AG04449 (cell line): ENCODE measurements around the gene CHD2.

Source experiments
- CTCF ChIA-PET: fragments of 350-600 bp; formaldehyde crosslinking; extraction: SDS; loops from one replicate; lab custom pipeline; 2021; ENCODE audit warnings: antibody characterized with exemption; lab: Yijun Ruan, JAX
- POLR2A ChIA-PET: fragments of 400-600, 350-600 bp; formaldehyde crosslinking; extraction: SDS; loops from one replicate; lab custom pipeline; 2020; ENCODE audit warnings: antibody characterized with exemption, inconsistent platforms; lab: Yijun Ruan, JAX
- DNase-seq: peaks from one replicate; pipeline ENCODE4 v3.0.0-alpha.2; 2010; ENCODE audit warnings: low read depth, low spot score
- H3K4me3 ChIP-seq: 2 replicates; pipeline ENCODE4 v1.5.1; 2011; ENCODE audit warnings: low read depth, mild to moderate bottlenecking, control low read depth, low read length
- CTCF ChIP-seq: IDR thresholded peaks from one replicate; pipeline ENCODE4 v1.5.1; 2011; ENCODE audit warnings: mild to moderate bottlenecking, moderate library complexity, low read length, control low read depth, inconsistent platforms; ENCODE audit not compliant: insufficient read depth; ENCODE audit errors: missing control alignments

CHD2 gene

GRCh38 chr15:92922418-92923002, 22.4 kb downstream of the CHD2 start:
- ChIA-PET POLR2A (interaction anchor here (0.7 to 2.0 kb wide), 2 partner anchors 8 to 19 kb away, joined by 3 to 10 read pairs; no protein-coding TSS in a partner anchor), CTCF (interaction anchor here (0.6 to 11.8 kb wide), 4 partner anchors 10 to 126 kb away, joined by 3 to 96 read pairs (median 4); no protein-coding TSS in a partner anchor)
- TF ChIP-seq CTCF: no peak
- no peak for DNase-seq
- H3K4me3 ChIP-seq: no peak overlapping the region

GRCh38 chr15:92924216-92924615, 24.1 kb downstream of the CHD2 start:
- POLR2A ChIA-PET: interaction anchor here (0.7 to 1.0 kb wide), 2 partner anchors 17 to 68 kb away, joined by 3 read pairs; no protein-coding TSS in a partner anchor

GRCh38 chr15:92925454-92925853, 25.3 kb downstream of the CHD2 start:
- no peak overlapping the region for H3K4me3 ChIP-seq
- no peak for DNase-seq
- no peak for TF ChIP-seq CTCF
- ChIA-PET POLR2A (no interaction called here), CTCF (interaction anchor here (0.8 to 11.8 kb wide), 7 partner anchors 10 to 129 kb away, joined by 3 to 96 read pairs (median 6); partner anchors contain the start of gene CHD2)

More at GRCh38 chr15:92924216-92924615, 24.1 kb downstream of the CHD2 start:
- no peak for DNase-seq
- CTCF ChIA-PET: interaction anchor here (1.3 to 11.8 kb wide), 6 partner anchors 8 to 127 kb away, joined by 3 to 96 read pairs (median 6); no protein-coding TSS in a partner anchor
- H3K4me3 ChIP-seq: no peak overlapping the region
- TF ChIP-seq CTCF: no peak

GRCh38 chr15:92928225-92928750, 28.2 kb downstream of the CHD2 start:
- ChIA-PET POLR2A (interaction anchor here (0.6 kb wide), 1 partner anchor 84 kb away, joined by 4 read pairs; no protein-coding TSS in a partner anchor), CTCF (interaction anchor here (1.0 to 11.8 kb wide), 7 partner anchors 10 to 131 kb away, joined by 3 to 96 read pairs (median 8); no protein-coding TSS in a partner anchor)
- no peak for DNase-seq
- H3K4me3 ChIP-seq: no peak overlapping the region
- no peak for TF ChIP-seq CTCF

GRCh38 chr15:92929002-92929401, 28.9 kb downstream of the CHD2 start:
- DNase-seq: no peak
- H3K4me3 ChIP-seq: no peak overlapping the region
- TF ChIP-seq CTCF: no peak
- POLR2A ChIA-PET: interaction anchor here (0.6 to 2.2 kb wide), 2 partner anchors 8 to 84 kb away, joined by 4 to 10 read pairs; no protein-coding TSS in a partner anchor
- CTCF ChIA-PET: interaction anchor here (1.0 to 11.8 kb wide), 7 partner anchors 9 to 132 kb away, joined by 3 to 96 read pairs (median 8); no protein-coding TSS in a partner anchor

- ChIA-PET CTCF (interaction anchor here (0.7 to 11.8 kb wide), 6 partner anchors 8 to 133 kb away, joined by 3 to 96 read pairs (median 6); no protein-coding TSS in a partner anchor), POLR2A (interaction anchor here (1.1 to 2.2 kb wide), 5 partner anchors 9 to 128 kb away, joined by 3 to 10 read pairs (median 4); no protein-coding TSS in a partner anchor)
- DNase-seq: no peak
- no peak for TF ChIP-seq CTCF
- H3K4me3 ChIP-seq: no peak overlapping the region
Observed at GRCh38 chr15:92930054-92930621, 30.0 kb downstream of the CHD2 start.
